Retina (tissue), 1 donor: ENCODE measurements around the gene GINS2.

Source experiments
- DNase-seq: peaks from one replicate; pipeline ENCODE4 v3.0.0-alpha.2; 2016

The GINS2 gene

DNA sequence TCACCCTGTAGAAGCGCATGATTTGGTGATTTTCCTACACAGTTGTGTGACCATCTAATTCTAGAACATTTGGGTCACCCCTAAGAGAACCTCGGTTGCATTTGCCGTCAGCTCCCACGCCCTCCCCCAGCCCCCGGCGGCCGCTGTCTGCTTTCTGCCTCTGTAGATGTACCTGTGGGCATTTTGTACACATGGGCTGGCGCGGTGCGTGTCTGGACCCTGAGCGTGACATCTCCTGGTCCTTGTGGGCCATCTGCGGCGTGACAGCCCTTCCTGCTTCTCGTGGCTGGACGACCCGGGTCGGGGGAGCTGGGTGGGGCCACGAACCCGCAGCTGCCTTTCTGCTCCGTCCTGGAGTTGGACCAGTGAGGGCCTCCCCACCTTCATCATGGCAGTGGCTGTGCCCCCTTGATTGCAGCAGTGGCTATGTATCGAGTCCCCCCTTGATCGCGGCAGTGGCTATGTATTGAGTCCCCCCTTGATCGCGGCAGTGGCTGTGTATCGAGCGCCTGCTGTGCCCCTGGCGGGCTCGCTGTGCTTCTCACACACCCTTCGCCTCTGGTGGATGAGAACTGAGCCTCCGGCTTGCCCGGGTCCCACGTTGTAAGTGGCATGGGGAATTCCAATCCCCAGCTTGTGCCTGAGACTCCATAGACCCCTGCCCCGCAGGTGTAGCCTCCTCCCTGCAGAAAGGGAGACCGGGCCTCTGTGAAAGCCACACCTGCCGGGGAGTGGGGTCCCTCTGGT, 51.5 kb downstream of the GINS2 start:
- peak; percentile 44 for DNase-seq

DNA sequence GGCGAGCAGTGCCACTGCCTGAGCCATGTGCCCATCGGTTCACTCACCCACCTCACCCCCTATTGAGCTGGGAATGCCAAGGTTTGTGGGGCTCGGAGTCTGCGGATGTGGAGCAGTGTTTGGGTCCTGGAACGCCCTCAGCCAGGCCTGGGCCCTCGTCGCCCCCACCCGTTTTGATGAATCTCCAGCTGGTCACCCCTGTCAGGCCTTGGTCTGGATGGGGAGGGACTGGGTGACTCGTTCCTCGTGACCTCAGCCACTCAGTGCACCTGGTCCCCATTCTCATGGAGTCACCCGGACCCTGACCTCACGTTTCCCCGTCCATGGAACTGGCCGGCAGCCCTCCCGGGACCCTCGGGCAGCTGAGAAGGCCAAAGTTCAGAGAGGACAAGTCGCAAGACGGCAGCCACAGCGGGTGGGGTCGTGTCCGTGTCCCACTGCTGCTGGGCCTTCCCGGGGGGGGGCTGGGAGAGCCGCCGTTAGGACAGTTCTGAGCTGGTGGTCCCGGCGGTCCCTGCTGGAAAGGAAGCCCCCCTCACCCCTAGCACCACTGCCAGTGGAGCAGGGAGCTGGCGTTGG, 52.4 kb downstream of the GINS2 start:
- no peak for DNase-seq

DNA sequence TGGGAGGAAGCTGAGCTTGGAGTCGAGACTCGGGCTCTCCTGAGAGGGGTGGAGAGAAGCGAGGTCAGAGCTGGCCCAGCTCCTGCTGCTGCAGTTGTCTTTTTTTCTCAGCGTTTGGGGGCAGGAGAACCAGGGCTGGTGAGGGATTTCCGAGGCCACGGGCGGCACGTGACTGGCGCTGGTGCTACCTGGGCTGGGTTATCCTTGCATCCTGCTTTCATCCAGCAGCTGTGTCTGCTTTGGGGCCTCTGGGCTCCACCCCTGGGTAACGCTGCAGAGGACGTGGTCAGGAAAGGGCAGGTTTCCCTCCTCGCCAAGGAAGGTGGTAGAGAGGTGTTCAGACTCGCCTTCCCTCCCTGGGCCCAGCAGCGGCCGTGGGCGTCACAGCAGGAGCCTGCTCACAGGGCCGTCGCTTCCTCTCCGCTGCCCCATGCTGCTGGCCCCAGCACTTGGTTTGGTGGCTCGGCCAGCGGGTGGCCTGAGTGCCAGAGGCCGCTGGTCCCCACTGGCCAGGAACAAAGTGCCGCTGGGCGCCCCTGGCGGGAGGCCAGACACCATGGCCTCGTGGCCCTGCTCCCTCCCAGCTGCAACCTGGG, 53.1 kb downstream of the GINS2 start:
- no peak for DNase-seq

DNA sequence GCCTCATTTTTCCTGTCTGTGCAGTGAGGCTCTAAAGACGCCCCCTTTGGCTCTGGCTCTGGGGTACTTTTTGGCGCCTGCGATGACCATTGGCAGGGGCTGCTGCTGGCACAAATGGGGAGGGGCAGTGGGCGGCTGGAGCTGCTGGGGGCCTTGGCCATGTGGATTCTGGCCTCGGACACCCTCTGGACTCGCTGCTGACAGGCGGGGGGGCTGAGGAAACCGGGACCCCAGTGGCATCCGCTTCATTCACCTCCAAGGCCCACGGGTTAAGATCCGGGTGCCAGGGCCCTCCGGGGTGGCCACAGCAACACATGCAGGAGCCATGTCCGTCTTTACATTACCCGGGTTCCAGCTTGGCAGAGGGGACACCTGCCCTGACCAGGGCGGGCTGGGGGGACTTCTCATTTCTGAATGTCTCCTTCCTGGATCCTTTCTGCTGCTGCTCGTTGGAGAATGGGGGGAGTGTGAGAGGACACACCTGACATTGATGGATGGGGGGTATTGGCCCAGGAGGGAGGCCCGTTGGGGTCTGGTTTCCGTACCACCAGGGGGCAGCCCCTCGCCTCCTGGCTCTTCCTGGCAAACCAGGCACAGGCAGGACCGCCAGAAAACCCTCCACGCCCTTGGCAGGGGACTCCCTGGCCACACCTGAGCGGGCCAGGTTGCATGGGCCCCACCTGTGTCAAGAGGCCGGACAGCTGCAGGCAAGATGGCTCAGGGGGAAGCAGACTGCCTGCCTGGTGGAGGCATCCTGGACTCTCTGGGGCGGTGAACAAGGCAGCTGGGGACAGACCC, 53.8 kb downstream of the GINS2 start:
- DNase-seq, result no peak

DNA sequence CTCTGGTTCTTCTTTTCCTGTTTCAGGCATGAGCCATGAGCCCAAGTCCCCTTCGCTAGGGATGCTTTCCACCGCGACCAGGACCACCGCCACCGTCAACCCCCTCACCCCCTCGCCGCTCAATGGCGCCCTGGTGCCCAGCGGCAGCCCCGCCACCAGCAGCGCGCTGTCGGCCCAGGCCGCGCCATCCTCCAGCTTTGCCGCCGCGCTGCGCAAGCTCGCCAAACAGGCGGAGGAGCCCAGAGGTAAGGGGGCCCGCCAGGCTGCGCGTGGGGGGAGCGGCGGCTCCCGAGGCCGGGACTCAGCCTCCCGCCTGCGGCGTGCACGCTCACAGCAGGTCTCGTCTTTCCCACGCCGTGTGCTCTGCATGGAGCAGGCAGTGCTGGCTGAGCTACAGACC, 54.9 kb downstream of the GINS2 start:
- no peak for DNase-seq

DNA sequence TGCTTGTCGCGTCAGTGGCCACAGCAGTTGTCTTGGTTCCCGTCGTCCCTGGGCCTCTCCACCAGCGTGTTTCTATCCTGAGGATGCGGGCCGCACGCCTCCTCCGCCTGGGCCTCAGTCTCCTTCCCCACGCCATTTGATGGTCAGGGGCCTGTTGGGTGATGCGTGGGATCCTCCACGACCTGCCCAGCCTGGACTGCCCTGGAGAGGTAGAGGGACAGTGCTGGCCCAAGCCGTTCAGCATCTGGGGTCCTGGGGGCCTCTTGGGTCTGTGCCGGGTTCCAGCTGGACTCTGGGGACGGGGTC, 55.4 kb downstream of the GINS2 start:
- DNase-seq, result no peak

DNA sequence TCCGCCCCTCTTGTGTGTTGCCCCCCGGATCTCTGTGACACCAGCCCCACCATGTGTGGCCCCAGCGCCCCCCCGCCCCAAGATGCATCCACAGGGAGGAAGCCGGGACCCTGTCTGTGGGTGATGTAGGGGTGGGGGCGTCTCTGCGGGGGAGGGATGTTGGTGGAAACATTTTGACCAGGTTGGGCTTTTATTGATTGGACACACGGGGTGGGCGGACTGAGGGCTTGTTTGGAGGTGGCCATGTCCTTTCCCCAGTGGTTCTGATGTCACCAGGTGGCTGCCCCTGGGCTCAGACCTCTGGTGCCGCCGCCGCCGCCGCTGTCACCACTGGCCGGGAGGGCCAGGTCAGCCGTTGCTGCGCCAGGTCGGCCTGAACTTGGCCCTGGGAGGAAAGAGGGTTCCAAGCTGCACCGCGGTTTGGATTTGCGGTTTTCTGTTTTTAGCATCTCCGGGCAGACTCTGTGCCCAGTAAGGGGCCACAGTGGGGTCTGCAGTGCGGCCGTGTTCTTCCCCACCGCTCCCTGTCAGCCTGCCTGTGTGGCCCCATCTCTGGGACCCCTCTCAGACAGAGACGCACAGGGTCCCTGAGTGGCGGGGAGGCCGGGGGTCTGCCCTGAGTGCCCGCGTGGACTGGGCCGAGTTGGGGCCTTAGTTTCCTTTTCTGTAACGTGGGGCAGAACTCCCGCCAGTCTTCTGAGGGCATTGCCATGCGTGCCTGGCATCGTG, 55.9 kb downstream of the GINS2 start:
- DNase-seq, result no peak

DNA sequence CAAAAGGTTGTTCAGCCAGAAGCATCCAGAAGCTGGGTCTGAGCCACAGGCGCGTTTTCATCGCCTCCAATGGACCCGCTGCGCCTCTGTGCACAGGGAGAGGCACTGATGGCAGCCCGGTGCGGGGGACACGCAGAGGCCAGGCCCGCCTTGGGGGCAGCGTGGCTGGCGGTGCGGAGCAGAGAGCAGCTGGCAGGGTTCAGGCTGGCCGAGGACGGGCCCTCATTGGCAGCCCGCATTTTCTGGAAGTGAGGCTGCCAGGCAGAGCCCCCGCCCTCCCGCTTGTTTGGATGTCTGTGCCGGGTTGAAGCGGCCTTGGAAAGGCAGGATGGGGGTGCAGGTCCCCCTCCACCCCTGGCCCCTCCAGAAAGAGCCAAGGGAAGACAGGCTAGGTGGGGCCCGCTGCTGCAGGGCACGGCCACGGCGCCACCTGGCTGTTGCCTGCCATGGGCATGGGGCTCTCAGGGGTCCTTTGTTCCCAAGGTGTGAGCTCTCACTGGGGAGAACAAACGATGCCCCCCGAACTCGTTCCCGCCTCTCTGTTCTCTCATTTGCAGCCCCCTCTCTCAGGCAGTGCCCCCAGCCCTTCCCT, 56.9 kb downstream of the GINS2 start:
- DNase-seq, result no peak

DNA sequence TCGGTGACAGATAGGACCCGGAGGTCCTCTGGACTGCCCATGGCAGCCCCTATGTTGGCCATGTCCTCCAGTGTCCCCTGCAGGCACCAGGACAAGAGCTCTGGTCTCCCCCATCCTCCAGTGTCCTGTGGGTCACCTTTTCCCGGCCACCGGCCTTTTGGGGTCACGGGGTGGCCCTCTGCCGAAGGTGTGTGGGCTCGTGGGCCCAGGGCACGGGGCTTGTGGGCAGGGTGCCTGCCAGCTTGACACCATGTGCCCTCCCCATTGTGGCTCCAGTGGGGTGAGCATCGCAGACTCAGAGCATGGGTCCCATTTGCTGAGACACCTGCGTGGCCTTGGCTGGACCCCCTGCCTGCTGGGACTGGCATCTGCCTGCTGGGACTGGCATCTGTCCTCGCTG, 57.5 kb downstream of the GINS2 start:
- DNase-seq, result no peak

DNA sequence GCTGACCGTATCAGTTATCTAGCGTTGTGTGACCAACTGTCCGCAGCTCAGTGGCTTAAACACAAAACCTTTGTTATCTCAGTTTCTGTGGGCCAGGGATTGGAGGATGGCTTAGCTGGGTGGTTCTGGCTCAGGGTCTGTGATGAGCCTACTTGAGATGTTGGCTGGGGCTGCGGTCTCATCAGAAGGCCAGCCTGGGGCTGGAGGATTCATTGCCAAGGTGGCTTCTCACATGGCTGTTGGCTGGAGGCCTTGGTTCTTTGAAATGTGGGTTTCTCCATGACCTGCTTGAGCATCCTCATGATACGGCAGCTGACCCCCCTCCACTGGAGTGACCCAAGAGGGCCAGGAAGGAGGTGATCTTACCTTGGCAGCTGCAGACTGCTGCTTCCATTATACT, 58.9 kb downstream of the GINS2 start:
- DNase-seq, result no peak

DNA sequence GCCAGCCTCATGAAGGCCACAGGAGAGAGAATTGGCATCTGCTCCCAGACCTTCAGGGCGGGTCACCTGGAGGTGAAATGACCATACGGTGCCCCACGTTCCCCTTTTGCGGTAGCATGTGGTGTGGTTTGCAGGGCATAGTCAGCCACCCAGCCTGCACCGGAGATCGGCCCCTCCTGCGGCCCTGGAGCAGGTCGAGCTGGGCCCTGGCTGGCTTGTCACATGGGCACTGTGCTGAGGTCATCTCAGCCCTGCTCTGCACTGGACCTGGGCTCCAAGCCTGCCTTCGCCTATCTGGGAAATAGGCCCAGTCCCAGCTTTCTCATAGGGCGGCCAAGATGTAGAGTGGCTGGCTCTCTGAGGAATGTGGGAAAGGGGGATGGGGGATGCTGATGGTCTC, 59.4 kb downstream of the GINS2 start:
- DNase-seq, result no peak

DNA sequence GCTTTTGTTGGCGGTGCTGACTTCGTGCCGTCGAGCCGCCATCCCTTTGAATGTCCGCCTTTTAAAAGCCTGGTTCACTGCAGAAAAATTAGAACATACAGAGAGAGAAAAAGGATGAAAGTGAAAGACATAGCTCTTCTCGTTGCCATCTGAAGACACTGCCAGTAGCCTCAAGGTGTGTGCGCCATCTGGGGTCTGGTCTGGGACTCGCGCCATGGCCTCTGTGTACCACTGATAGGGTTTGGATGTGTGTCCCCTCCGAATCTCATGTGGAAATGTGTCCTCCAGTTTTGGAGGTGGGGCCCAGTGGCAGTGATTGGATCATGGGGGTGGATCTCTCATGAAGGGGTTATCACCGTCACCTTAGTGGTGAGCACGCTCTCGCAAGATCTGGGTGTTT, 60.1 kb downstream of the GINS2 start:
- no peak for DNase-seq

DNA sequence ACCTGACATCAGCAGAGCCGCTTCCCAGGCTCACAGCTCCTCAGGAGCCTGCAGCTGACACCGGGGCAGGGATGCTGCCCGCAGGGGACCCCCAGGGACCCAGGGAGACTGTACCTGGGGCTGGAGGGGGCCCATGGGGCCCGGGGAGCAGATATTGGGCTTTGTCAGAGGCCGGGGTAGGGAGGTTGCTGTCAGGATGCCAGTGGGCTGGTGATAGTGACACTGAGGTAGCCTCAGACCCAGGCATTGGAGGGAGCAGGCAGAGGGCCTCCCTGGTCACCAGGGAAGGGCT, 60.5 kb downstream of the GINS2 start:
- DNase-seq, result no peak

DNA sequence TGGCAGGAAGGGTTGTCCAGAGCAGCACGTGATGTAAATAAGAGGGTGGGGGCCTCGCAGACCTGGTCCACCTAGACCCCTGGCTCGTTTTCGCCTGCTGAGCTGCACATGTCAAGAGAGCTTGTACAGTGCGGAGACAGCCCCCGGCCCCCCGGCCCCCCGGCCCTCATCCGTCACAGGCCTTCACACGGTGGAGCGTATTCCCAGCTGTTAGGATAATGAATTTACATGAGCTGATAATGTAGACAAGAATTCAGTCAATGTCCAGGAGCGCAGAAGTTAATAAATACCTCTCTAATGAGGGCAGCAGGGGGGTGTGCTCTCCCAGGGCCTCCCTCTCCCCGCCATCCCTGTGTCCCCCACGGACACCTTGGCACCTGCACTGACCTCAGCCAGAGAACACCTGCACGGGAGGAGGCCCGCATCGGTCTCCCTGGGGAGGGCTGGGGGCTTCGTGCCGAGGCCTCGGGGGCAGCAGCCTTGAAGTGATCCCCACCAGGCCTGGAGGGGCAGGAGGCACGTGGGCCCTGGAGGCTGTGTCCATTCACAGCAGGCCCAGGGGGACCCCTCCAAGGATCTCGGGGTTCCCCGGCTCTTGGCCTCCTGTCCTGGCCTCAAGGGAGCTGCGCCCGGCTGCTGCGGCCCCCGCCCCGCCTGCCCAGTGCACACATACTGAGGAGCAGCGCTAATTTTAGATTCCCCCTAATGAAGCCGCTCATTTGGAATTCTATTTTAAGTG, 61.1 kb downstream of the GINS2 start:
- DNase-seq, result peak; percentile 65

DNA sequence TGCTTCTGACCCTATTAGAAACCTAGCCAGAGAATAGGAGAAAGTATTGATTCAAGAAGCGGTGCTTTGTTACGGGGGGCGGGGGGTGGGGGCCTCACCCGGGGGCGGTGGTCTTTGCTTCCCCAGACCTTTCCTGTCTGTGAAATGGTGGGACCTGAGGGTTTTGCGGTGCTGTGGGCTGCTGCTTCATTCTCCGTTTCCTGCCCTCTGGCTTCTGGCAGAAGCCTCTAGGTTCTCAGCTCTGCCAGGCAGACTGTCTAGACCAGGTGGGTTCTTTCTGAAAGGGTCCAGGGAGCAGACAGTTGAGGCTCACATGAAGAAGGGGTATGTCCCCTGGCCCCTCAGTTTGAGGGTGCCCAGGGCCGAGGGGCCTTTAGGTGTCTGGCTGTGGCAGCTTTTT, 61.7 kb downstream of the GINS2 start:
- peak; percentile 44 for DNase-seq
